Liver (tissue), 9 donors: ENCODE measurements around the gene FLT3LG. TPM values are rescaled to one million over a fixed set of nuclear protein-coding genes. Genes with fewer than 3 reads are reported as not detected.
A peak's percentile ranks its signal among the peaks of the same experiment; 100 is the strongest.

Source experiments
- DNase-seq: peaks from one replicate; pipeline ENCODE4 v3.0.0-alpha.2; 2017; ENCODE audit warnings: low spot score
- H3K27ac ChIP-seq, 2 donors: one replicate each; pipeline ENCODE4 v1.7.0; 2013; ENCODE audit warnings: inconsistent platforms in 2 of 2, low read length in 2 of 2, control low read depth in 1 of 2, low read depth in 1 of 2, mild to moderate bottlenecking in 1 of 2
- H3K27me3 ChIP-seq, 4 donors: one replicate each; pipeline versions ENCODE4 v1.6.1 to v1.7.0; 2013; ENCODE audit warnings: low read length in 3 of 4, inconsistent platforms in 1 of 4, mild to moderate bottlenecking in 1 of 4, moderate library complexity in 1 of 4; ENCODE audit not compliant: control insufficient read depth in 4 of 4, insufficient read depth in 4 of 4
- H3K36me3 ChIP-seq, 4 donors: one replicate each; pipeline versions ENCODE4 v1.6.1 to v1.7.0; 2013; ENCODE audit warnings: low read length in 3 of 4, mild to moderate bottlenecking in 3 of 4, low read depth in 1 of 4, moderate library complexity in 1 of 4; ENCODE audit not compliant: control insufficient read depth in 4 of 4, insufficient read depth in 3 of 4
- H3K4me1 ChIP-seq, 4 donors: one replicate each; pipeline versions ENCODE4 v1.6.1 to v1.7.0; 2013; ENCODE audit warnings: low read length in 3 of 4, mild to moderate bottlenecking in 3 of 4, moderate library complexity in 1 of 4; ENCODE audit not compliant: control insufficient read depth in 4 of 4, insufficient read depth in 4 of 4
- H3K4me3 ChIP-seq, 3 donors: one replicate each; pipeline versions ENCODE4 v1.6.1 to v1.7.0; 2013; ENCODE audit warnings: low read length in 3 of 3, control low read depth in 1 of 3, low read depth in 1 of 3, mild to moderate bottlenecking in 1 of 3
- H3K9ac ChIP-seq, 2 donors: one replicate each; pipeline ENCODE4 v1.7.0; 2013; ENCODE audit warnings: low read length in 2 of 2, mild to moderate bottlenecking in 2 of 2, moderate library complexity in 2 of 2, control low read depth in 1 of 2, low read depth in 1 of 2
- H3K9me3 ChIP-seq, 4 donors: one replicate each; pipeline versions ENCODE4 v1.6.1 to v1.7.0; 2013; ENCODE audit warnings: low read length in 3 of 4; ENCODE audit not compliant: control insufficient read depth in 4 of 4
- EGR1 ChIP-seq, 2 donors: IDR thresholded peaks; 2 replicates each; pipeline ENCODE4 v1.6.1; 2016 to 2018; ENCODE audit warnings: antibody characterized with exemption in 2 of 2, low read depth in 2 of 2
- FOXA1 ChIP-seq: IDR thresholded peaks from 2 replicates; pipeline ENCODE4 v1.6.1; 2016; ENCODE audit warnings: antibody characterized with exemption
- FOXA2 ChIP-seq: IDR thresholded peaks from 2 replicates; pipeline ENCODE4 v1.6.1; 2016; ENCODE audit warnings: antibody characterized with exemption
- GABPA ChIP-seq, 2 donors: IDR thresholded peaks in 1 of 2; conservative IDR thresholded peaks in 1 of 2; 2 replicates each; pipeline ENCODE4 v1.6.1; 2016; ENCODE audit warnings: antibody characterized with exemption in 2 of 2, mild to moderate bottlenecking in 1 of 2, moderate library complexity in 1 of 2
- HNF4A ChIP-seq, 2 donors: conservative IDR thresholded peaks; 2 replicates each; pipeline ENCODE4 v1.6.1; 2016; ENCODE audit warnings: antibody characterized with exemption in 2 of 2, mild to moderate bottlenecking in 2 of 2
- HNF4G ChIP-seq: IDR thresholded peaks from 2 replicates; pipeline ENCODE4 v1.6.1; 2016; ENCODE audit warnings: antibody characterized with exemption
- NR2F2 ChIP-seq: IDR thresholded peaks from 2 replicates; pipeline ENCODE4 v1.6.1; 2016; ENCODE audit warnings: antibody characterized with exemption
- RAD21 ChIP-seq, 2 donors: IDR thresholded peaks; 2 replicates each; pipeline ENCODE4 v1.6.1; 2016; ENCODE audit warnings: antibody characterized with exemption in 2 of 2, mild to moderate bottlenecking in 2 of 2
- REST ChIP-seq: IDR thresholded peaks from 2 replicates; pipeline ENCODE4 v1.6.1; 2016; ENCODE audit warnings: antibody characterized with exemption, mild to moderate bottlenecking
- TAF1 ChIP-seq: conservative IDR thresholded peaks from 2 replicates; pipeline ENCODE4 v1.6.1; 2016; ENCODE audit warnings: antibody characterized with exemption, mild to moderate bottlenecking
- YY1 ChIP-seq: IDR thresholded peaks from 2 replicates; pipeline ENCODE4 v1.6.1; 2016; ENCODE audit warnings: antibody characterized with exemption, mild to moderate bottlenecking
- ZBTB33 ChIP-seq: IDR thresholded peaks from 2 replicates; pipeline ENCODE4 v1.6.1; 2016; ENCODE audit warnings: antibody characterized with exemption
- WGBS: extraction: QIAGEN DNeasy Blood & Tissue Kit; methylation state at CpG from one replicate; pipeline ENCODE4 v1.1.7; 2013; 5-methylcytosine and 5-hydroxymethylcytosine counted together
- polyA plus RNA-seq, 2 donors: library from polyadenylated mRNA; stranded (reverse) in 1 of 2; unstranded in 1 of 2; fragments of 200-250 nt in 1 of 2; fragments of >200 nt in 1 of 2; fragmentation: Nextera tagmentation in 1 of 2; extraction: Ambion mirVana in 1 of 2; gene quantifications; one replicate each; pipeline versions ENCODE4 v1.2.1 to v1.2.3, GENCODE V29; 2013 to 2015
- total RNA-seq, 2 donors: library from RNA; depleted of rRNA; stranded (reverse); fragments of >200 nt; gene quantifications; one replicate each; pipeline ENCODE4 v1.2.3, GENCODE V29; 2014
- TF ChIP-seq, protein P1 (sequence below): fragments of 150-350 bp; IDR thresholded peaks from 2 replicates; pipeline ENCODE4 v1.5.1; 2017; ENCODE audit warnings: improper control_type of control experiment, low read depth, low read length; ENCODE audit not compliant: missing input control
- TF ChIP-seq, protein P2 (sequence below): IDR thresholded peaks from 2 replicates; pipeline ENCODE4 v1.6.1; 2016; ENCODE audit warnings: antibody characterized with exemption
- TF ChIP-seq, protein P3 (sequence below): IDR thresholded peaks from 2 replicates; pipeline ENCODE4 v1.6.1; 2016; ENCODE audit warnings: antibody characterized with exemption
- donor health status: healthy.
- donor health status: healthy.
- donor health status: healthy.
- donor health status: healthy.
- donor health status: healthy.

The FLT3LG gene
- total and polyA plus RNA-seq, 4 donors = 0.65 to 4.3 (median 2.2) TPM

DNA sequence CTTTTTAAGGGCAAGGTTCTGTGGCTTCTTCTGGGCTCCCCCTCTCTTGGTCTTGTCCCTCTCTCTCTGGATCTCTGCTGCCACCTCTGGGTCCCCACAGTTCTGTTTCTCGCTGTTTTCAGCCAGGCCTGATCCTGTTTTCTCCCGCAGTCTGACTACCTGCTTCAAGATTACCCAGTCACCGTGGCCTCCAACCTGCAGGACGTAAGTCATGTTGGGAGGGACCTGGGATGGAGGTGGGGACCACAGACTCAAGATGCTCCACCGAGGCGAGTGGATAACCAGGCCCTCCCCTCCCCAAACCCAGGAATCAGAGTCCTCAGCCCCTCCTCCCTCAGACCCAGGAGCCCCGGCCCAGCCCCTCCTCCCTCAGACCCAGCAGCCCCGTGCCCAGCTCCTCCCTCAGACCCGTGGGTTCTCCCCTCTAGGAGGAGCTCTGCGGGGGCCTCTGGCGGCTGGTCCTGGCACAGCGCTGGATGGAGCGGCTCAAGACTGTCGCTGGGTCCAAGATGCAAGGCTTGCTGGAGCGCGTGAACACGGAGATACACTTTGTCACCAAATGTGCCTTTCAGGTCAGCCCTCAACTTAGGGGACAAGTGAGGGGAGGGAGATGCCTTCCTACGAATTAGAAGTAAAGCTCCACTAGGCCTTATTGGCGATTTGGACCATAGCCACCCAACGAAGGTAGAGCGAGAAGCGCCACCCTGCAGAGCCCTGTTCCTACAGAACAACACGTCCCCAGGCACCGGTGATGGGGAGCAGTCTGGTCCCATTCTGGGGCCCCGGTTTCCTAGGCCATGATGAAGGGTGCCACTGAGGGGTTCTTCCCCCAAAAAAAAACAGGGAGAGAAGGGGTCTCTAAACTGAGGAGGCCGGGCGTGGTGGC is 2.2 kb downstream of the FLT3LG start:
- WGBS = 70% methylated on average over 27 of the region's 27 CpGs
- no peak overlapping the region for H3K27ac ChIP-seq
- H3K27me3 ChIP-seq = no peaks in the 10 kb centered on the region
- no peaks in the 10 kb centered on the region for H3K9me3 ChIP-seq
- H3K36me3 ChIP-seq = no peaks in the 10 kb centered on the region
- peaks cover 0 to 11% (median 6%) of the 10 kb centered on the region in 4 donors for H3K4me1 ChIP-seq
- no peak overlapping the region for H3K4me3 ChIP-seq
- H3K9ac ChIP-seq = no peak overlapping the region
- TF ChIP-seq, protein P1, sequence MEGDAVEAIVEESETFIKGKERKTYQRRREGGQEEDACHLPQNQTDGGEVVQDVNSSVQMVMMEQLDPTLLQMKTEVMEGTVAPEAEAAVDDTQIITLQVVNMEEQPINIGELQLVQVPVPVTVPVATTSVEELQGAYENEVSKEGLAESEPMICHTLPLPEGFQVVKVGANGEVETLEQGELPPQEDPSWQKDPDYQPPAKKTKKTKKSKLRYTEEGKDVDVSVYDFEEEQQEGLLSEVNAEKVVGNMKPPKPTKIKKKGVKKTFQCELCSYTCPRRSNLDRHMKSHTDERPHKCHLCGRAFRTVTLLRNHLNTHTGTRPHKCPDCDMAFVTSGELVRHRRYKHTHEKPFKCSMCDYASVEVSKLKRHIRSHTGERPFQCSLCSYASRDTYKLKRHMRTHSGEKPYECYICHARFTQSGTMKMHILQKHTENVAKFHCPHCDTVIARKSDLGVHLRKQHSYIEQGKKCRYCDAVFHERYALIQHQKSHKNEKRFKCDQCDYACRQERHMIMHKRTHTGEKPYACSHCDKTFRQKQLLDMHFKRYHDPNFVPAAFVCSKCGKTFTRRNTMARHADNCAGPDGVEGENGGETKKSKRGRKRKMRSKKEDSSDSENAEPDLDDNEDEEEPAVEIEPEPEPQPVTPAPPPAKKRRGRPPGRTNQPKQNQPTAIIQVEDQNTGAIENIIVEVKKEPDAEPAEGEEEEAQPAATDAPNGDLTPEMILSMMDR = peak; percentile 19
- TF ChIP-seq RAD21 (IDR thresholded peaks at IDR 0.05) (no peak), FOXA1 (no peak)
- no peak for DNase-seq

- 98% methylated on average over 14 of the region's 14 CpGs for WGBS
- TF ChIP-seq ZBTB33 (no peak), GABPA (IDR thresholded peaks at IDR 0.05 in 1 of 2, conservative IDR thresholded peaks at IDR 0.05 in 1 of 2) (no peak), TAF1 (no peak), YY1 (no peak), FOXA2 (no peak), NR2F2 (no peak), FOXA1 (no peak), REST (no peak), HNF4G (no peak), HNF4A (conservative IDR thresholded peaks at IDR 0.05) (no peak), RAD21 (IDR thresholded peaks at IDR 0.05) (no peak), EGR1 (IDR thresholded peaks at IDR 0.05; ENCODE audit: low read depth in 2 of 2) (no peak)
- TF ChIP-seq, protein P2, sequence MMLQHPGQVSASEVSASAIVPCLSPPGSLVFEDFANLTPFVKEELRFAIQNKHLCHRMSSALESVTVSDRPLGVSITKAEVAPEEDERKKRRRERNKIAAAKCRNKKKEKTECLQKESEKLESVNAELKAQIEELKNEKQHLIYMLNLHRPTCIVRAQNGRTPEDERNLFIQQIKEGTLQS = no peak
- TF ChIP-seq, protein P3, sequence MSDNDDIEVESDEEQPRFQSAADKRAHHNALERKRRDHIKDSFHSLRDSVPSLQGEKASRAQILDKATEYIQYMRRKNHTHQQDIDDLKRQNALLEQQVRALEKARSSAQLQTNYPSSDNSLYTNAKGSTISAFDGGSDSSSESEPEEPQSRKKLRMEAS = no peak
- TF ChIP-seq, protein P1 = no peak
- no peaks in the 10 kb centered on the region for H3K27me3 ChIP-seq
- no peaks in the 10 kb centered on the region for H3K4me1 ChIP-seq
- H3K36me3 ChIP-seq = no peaks in the 10 kb centered on the region
- H3K27ac ChIP-seq = no peak overlapping the region
- no peak overlapping the region for H3K9ac ChIP-seq
- H3K4me3 ChIP-seq = no peak overlapping the region
- DNase-seq = no peak
- H3K9me3 ChIP-seq = no peaks in the 10 kb centered on the region
Measured at GRCh38 chr19:49479975-49480628, 6.1 kb downstream of the FLT3LG start.
